NCI-H2171 treated with DMSO at 0.1 percent for 48 hours (cell line): ENCODE data around the gene GSE1.

Experiments used
- DNase-seq: peaks from one replicate; lab custom pipeline; 2025; lab: John Stamatoyannopoulos, UW

Gene GSE1

DNA sequence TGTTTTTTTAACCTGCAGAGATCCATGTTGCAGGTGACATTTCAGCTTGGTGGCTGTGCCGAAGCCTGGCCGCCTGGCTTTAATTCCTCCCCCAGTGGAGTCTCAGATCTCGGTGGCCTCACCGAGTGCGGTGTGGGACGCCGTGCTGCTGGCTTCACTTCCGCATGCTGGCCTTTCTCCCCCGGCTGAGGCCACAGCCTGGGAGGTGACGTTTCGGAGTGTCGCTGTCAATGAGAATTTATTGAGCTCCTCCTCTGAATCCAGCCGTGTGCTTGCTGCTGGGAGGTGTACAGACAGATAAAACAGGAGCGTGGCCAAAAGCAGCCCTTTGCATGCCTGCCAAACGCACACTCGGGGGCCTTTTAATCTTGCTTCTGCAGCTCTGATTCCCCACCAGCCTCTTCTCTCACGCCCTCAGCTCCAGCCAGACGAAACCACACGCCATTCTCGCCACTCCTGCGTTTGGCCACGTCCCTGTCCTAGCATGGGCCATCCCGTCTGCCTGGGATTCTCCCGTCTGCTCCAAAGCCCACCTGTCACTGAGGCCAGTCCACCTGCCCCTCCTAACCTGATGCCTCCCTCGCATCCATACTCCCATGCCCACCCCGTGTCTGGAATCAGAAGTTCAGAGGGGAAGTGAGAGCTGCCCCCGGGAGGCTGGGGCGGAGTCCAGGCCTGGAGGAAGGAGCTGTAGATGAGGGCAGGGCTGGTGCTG is 3.6 kb downstream of the GSE1 start:
- DNase-seq: no peak

DNA sequence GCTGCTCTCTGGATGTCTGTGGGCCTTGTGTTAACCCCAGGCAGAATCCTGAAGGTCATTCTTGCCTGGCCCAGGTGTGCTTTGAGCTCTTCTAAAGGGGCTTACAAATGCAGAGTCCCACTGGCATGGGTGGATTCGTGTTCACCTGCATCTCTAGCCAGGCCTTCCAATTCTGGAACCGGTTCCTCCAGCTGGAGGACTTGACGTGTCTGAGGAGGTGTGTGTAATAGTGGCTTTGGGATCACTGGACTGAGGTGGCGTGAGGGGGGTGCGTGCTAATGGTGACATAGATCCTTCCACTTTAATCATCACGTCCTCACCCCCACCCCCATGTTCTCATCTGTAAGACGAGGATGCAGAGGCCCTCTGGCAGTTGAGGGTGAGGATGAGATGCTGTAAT is 4.8 kb downstream of the GSE1 start:
- no peak for DNase-seq

DNA sequence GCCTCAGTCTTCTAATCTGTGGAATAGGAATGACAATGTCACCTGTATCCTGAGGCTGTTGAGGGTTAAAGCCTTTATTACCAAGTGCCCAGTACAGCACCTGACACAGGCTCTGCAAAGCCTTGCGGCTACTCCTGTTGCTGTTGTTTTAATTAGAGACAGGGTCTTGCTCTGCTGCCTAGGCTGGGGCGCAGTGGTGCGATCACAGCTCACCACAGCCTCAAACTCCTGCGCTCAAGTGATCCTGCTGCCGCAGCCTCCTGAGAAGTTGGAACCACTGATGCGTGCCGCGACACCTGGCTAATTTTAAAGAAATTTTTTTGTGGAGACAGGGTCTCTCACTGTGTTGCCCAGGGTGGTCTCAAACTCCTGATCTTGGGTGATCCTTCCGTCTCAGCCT is 5.4 kb downstream of the GSE1 start:
- peak; percentile 35 for DNase-seq

DNA sequence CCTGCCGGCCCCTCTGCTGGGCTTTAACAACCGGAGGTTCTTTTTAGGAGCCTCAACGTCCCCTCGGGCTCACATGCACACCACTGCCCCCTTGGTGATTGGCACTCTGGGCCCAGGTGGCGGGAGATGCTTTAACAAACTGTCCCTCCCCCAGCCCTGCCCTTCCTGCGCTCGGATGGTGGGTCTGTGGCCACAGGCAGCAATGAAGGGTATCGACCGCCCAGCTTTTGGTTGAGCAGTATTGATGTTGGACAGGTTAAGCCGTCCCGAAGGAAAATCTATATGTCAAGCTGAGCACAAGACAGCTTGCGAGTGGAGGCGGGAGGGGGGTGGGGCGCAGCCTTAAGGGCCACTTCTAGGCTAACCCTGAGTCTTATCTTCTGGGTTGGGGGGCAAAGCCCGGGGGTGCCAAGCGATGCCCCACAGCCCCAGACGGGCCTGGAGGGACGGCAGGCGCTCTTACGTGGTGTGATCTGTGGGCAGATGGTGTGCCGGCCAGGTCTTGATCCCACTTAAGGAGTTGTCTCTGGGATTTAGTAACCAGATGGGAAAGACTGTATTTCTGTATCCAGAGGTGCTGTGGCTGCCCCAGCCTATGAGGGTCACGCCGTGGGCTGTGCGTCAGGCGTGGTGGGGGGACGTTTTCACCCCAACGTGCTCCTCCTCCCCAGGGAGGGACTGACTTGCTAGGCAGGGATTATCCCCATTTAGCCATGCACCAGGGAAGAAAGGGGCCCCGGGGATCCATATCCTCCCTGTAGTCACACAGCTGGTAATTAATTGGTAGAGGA is 6.2 kb downstream of the GSE1 start:
- no peak for DNase-seq

DNA sequence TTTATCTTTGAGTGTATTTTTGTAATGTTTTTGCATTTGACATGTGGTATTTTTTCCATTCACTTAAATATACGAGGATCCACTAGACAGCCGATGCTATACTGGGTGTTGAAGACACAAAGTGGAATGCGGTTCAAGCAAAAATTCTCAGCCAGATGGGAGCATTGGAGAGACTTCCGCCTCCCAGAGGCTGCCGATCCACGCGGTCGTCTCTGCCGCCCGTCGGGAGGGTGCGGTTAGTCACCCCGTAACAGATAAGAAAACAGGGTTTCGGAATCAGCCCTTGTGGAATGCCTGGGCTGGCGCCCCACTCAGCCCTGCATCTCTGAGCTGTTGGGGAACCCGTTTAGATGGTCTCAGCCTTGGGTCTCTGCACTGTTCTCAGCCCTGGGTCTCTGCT is 7.3 kb downstream of the GSE1 start:
- no peak for DNase-seq

DNA sequence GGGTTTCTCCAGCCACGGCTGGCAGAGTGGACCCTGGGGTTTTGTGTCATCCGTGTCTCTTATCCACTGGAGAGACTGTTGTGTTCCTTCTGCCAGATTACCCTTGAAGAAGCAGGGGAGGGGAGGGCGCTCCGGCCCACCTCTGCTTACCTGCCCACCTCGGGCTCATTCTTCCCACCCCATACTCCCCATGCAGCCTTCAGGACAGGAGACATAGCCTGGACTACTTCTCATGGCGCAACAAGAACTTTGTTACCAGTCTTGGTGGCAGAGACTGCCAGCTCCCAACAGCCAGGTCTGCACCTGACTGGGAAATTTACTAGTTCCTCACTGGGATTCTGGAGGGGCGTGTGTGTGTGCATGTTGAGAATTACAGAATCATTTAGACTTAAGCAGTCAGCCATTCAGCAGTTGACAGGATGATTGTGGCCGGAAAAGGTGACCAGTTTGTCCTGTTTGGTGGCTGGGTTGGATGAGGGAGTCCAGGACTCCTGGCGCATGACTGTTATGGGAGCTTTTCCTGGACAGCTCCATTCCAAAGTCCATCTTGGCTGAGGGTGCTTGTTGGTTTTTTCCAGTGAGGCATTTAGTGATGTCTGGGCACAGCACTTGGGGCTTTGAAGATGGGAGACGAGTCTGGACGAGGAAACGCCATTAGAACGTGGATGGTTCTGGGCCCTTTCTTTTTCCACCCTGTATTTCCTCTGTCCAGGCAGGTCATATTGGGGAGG is 8.7 kb downstream of the GSE1 start:
- DNase-seq: no peak

DNA sequence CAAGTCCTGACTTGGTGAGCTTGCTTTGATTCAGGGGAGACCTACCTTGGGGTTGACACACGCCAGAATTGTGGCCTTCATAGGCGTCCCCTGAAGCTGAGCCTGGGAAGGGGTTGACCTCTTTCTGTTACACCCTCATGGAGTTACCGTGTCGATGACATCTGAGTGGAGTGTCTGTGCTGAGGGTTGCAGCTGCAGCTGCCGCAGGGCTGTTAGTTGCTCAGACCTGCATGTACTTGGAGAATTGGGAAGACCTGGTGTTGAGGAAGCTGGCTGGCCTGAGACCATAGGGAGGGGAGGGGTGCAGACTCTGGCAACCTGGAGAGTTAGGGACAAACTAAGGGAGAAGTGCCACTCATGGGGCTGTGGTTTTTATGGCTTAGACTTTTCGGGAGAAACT is 9.6 kb downstream of the GSE1 start:
- DNase-seq: peak; percentile 26

DNA sequence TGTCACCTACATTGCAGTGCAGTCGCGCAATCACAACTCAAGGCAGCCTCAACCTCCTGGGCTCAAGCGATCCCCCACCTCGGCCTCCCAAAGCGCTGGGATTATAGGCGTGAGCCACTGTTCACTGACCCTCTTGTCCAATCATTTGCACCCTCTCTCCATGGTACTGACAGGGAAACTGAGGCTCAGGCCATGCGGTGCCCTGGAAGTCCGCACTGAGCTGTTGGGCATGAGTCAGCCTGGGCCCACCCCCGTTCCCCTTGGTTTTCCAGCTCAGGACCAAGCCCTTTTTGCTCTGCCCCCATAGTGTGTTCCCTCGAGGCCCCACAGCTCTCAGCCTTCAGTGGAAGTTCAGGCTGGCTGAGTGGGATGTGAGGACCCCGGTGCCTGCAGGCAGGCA is 10.1 kb downstream of the GSE1 start:
- no peak for DNase-seq

DNA sequence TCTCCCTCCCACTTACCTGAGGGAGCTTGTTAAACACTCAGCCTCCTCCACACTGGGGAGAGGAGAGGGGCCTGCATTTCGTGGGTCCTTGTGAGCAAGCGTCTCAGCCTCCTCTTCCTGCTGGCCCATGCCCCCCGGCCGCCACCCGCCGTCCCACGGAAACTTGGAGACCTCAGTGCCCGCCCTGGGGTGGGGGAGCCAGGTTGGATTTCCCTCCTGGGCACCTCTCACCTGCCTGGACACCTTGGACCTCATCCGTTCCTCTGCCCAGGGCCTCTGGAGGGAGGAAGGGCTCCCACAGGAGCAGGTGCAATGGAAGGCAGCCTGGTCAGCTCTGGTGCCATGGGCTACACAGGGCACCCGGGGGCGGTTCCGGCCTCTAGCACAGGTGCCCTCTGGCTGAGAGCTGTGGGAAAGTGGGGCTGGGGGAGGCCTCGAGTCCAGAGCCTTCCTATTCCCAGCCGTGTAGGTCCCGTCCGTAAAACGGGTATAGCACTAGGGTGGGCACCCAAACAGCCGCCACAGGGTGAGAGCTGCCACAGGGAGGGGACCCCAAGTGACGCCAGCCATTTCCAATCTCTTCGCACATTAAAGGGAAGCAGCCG is 11.0 kb downstream of the GSE1 start:
- DNase-seq: no peak

DNA sequence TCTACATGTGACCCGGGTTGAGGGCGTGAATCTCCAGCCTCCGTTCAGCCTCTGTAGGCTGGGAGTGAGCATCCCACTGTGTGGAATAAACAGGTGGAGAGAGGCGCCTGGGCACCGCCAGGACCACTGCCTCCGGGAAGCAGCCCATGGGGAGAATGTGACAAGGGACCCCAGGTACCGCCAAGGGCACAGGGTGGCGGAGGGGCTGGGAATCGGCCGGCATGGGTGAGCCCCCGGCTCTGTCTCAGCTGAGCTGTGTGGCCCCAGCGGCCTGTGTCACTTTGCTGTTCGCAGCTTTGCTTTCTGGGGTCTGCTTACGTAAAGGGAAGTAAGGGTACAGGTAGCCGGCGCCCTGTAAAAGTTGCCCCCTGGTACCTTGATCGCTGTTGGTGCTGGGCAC is 11.5 kb downstream of the GSE1 start:
- DNase-seq: no peak

DNA sequence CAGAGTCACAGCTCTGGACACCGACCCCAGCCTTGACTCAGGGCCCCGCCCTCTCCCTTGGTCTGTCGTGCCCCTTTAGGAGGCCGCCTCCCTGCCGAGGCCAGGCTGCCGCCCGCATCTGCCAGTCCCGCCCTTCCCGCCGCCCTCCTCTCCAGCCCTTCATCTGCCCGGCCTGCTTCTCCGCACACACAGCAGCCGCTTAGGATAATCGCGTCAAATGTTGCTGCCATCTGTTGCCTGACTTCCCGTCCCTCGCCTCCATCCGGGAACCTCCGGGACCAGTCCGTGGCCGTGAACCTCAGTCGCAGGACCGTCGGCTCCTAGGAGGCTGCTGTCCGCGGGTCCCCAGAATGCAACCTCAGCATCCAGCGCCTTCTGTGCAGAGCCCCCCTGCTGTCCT is 11.9 kb downstream of the GSE1 start:
- DNase-seq: peak; percentile 79

DNA sequence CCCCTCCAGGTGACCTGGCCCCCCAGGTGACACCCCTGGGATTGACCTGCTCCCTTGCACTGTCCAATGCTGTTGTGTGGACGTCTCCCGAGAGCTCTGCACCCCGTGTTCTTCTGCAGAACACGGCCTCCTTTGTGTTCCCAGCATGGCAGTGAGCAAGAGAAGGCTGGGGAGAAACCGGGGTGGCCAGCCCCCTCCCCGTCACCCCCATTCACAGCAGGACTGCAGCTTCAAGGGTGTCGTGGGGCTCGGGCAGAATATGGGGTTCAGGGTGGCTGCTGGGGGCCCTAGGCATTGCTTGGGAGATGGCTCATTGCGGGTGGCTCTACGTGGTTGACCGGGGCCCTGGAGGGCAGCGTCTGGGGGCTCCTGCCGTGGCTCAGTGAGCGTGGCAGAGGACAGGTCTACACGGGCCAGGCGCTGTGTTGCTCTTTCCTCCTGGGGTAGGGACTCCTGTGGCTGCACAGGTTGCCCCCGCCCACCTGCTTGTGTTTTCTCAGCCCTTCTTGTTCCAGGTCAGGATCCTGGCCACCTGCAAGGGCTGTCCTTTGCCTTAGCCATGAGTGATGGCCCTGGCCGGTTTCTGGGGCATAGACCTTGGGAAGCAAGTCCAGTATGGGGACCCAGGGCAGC is 12.5 kb downstream of the GSE1 start:
- no peak for DNase-seq

DNA sequence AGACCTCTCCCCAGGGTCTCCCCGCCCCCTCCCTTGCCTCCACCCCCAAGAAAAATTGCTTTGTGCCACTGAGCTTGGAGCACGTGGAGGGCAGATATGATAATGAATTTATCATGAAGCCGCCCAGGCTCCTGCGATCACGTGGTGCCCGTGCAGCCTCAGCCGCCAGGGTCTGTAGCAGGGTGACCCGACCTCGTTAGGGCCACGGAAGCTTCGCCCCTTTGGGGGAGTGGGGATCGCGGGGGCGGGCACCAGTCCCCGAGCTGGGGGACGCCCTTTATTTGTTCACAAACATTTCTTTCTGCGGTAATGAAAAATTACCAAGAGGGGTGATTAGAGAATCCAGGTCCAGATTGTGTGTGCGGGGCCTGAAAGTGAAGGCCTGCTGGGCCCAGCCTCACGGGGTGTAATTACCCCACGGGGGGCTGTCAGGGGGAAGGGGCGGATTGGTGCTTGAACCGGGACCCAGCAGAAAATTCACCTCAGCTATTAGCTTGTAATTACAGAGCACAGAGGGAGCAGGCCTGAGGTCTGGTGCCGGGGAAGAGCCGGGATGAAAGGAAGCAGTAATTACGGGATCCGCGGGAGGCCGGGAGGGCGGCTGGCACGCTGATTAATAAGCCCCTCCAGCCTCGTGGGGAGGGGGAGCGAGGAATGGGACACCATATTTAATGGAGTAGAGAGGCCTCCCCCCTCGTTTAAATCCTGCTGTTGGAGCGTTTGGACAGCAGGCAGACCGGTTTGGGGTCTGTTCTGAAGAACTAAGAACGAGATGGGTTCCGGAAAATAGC is 13.3 kb downstream of the GSE1 start:
- DNase-seq: peak; percentile 65

DNA sequence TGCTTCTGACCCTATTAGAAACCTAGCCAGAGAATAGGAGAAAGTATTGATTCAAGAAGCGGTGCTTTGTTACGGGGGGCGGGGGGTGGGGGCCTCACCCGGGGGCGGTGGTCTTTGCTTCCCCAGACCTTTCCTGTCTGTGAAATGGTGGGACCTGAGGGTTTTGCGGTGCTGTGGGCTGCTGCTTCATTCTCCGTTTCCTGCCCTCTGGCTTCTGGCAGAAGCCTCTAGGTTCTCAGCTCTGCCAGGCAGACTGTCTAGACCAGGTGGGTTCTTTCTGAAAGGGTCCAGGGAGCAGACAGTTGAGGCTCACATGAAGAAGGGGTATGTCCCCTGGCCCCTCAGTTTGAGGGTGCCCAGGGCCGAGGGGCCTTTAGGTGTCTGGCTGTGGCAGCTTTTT is 14.0 kb downstream of the GSE1 start:
- DNase-seq: no peak

DNA sequence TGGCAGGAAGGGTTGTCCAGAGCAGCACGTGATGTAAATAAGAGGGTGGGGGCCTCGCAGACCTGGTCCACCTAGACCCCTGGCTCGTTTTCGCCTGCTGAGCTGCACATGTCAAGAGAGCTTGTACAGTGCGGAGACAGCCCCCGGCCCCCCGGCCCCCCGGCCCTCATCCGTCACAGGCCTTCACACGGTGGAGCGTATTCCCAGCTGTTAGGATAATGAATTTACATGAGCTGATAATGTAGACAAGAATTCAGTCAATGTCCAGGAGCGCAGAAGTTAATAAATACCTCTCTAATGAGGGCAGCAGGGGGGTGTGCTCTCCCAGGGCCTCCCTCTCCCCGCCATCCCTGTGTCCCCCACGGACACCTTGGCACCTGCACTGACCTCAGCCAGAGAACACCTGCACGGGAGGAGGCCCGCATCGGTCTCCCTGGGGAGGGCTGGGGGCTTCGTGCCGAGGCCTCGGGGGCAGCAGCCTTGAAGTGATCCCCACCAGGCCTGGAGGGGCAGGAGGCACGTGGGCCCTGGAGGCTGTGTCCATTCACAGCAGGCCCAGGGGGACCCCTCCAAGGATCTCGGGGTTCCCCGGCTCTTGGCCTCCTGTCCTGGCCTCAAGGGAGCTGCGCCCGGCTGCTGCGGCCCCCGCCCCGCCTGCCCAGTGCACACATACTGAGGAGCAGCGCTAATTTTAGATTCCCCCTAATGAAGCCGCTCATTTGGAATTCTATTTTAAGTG is 14.6 kb downstream of the GSE1 start:
- no peak for DNase-seq

DNA sequence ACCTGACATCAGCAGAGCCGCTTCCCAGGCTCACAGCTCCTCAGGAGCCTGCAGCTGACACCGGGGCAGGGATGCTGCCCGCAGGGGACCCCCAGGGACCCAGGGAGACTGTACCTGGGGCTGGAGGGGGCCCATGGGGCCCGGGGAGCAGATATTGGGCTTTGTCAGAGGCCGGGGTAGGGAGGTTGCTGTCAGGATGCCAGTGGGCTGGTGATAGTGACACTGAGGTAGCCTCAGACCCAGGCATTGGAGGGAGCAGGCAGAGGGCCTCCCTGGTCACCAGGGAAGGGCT is 15.1 kb downstream of the GSE1 start:
- DNase-seq: no peak

DNA sequence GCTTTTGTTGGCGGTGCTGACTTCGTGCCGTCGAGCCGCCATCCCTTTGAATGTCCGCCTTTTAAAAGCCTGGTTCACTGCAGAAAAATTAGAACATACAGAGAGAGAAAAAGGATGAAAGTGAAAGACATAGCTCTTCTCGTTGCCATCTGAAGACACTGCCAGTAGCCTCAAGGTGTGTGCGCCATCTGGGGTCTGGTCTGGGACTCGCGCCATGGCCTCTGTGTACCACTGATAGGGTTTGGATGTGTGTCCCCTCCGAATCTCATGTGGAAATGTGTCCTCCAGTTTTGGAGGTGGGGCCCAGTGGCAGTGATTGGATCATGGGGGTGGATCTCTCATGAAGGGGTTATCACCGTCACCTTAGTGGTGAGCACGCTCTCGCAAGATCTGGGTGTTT is 15.5 kb downstream of the GSE1 start:
- no peak for DNase-seq

DNA sequence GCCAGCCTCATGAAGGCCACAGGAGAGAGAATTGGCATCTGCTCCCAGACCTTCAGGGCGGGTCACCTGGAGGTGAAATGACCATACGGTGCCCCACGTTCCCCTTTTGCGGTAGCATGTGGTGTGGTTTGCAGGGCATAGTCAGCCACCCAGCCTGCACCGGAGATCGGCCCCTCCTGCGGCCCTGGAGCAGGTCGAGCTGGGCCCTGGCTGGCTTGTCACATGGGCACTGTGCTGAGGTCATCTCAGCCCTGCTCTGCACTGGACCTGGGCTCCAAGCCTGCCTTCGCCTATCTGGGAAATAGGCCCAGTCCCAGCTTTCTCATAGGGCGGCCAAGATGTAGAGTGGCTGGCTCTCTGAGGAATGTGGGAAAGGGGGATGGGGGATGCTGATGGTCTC is 16.2 kb downstream of the GSE1 start:
- DNase-seq: no peak

DNA sequence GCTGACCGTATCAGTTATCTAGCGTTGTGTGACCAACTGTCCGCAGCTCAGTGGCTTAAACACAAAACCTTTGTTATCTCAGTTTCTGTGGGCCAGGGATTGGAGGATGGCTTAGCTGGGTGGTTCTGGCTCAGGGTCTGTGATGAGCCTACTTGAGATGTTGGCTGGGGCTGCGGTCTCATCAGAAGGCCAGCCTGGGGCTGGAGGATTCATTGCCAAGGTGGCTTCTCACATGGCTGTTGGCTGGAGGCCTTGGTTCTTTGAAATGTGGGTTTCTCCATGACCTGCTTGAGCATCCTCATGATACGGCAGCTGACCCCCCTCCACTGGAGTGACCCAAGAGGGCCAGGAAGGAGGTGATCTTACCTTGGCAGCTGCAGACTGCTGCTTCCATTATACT is 16.7 kb downstream of the GSE1 start:
- no peak for DNase-seq

DNA sequence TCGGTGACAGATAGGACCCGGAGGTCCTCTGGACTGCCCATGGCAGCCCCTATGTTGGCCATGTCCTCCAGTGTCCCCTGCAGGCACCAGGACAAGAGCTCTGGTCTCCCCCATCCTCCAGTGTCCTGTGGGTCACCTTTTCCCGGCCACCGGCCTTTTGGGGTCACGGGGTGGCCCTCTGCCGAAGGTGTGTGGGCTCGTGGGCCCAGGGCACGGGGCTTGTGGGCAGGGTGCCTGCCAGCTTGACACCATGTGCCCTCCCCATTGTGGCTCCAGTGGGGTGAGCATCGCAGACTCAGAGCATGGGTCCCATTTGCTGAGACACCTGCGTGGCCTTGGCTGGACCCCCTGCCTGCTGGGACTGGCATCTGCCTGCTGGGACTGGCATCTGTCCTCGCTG is 18.1 kb downstream of the GSE1 start:
- no peak for DNase-seq

DNA sequence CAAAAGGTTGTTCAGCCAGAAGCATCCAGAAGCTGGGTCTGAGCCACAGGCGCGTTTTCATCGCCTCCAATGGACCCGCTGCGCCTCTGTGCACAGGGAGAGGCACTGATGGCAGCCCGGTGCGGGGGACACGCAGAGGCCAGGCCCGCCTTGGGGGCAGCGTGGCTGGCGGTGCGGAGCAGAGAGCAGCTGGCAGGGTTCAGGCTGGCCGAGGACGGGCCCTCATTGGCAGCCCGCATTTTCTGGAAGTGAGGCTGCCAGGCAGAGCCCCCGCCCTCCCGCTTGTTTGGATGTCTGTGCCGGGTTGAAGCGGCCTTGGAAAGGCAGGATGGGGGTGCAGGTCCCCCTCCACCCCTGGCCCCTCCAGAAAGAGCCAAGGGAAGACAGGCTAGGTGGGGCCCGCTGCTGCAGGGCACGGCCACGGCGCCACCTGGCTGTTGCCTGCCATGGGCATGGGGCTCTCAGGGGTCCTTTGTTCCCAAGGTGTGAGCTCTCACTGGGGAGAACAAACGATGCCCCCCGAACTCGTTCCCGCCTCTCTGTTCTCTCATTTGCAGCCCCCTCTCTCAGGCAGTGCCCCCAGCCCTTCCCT is 18.8 kb downstream of the GSE1 start:
- DNase-seq: no peak
